ENCODE measurements around the gene NECTIN3.

NECTIN3 gene

GRCh38 chr3:111165411-111165810, 93.8 kb downstream of the NECTIN3 start:
- Histone ChIP-seq H2AFZ (ENCODE audit: low read depth, low read length) (no peak overlapping the region), H3K4me1 (ENCODE audit: low read length) (no peaks in the 10 kb centered on the region), H3K36me3 (replicated peaks; ENCODE audit: low read depth, low read length) (no peaks in the 10 kb centered on the region), H3K27me3 (ENCODE audit: low read depth, low read length) (no peaks in the 10 kb centered on the region), H3K79me2 (ENCODE audit: low read length) (no peaks in the 10 kb centered on the region), H3K4me2 (ENCODE audit: low read length) (no peak overlapping the region), H3K9ac (ENCODE audit: low read length) (no peak overlapping the region), H4K20me1 (ENCODE audit: insufficient read depth, low read length) (no peaks in the 10 kb centered on the region), H3K4me3 (ENCODE audit: low read length) (no peak overlapping the region), H3K9me3 (ENCODE audit: insufficient read depth, low read length) (no peaks in the 10 kb centered on the region), H3K27ac (ENCODE audit: low read length) (no peak overlapping the region)
- TF ChIP-seq, protein P1, sequence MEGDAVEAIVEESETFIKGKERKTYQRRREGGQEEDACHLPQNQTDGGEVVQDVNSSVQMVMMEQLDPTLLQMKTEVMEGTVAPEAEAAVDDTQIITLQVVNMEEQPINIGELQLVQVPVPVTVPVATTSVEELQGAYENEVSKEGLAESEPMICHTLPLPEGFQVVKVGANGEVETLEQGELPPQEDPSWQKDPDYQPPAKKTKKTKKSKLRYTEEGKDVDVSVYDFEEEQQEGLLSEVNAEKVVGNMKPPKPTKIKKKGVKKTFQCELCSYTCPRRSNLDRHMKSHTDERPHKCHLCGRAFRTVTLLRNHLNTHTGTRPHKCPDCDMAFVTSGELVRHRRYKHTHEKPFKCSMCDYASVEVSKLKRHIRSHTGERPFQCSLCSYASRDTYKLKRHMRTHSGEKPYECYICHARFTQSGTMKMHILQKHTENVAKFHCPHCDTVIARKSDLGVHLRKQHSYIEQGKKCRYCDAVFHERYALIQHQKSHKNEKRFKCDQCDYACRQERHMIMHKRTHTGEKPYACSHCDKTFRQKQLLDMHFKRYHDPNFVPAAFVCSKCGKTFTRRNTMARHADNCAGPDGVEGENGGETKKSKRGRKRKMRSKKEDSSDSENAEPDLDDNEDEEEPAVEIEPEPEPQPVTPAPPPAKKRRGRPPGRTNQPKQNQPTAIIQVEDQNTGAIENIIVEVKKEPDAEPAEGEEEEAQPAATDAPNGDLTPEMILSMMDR (IDR thresholded peaks at IDR 0.05; ENCODE audit: low read depth, low read length): no peak
- no peak for TF ChIP-seq EZH2phosphoT487 (IDR thresholded peaks at IDR 0.05; ENCODE audit: low read depth)

GRCh38 chr3:111173328-111173900, 101.8 kb downstream of the NECTIN3 start:
- H3K4me1 ChIP-seq (ENCODE audit: low read length): no peaks in the 10 kb centered on the region
- no peak overlapping the region for H3K9ac ChIP-seq (ENCODE audit: low read length)
- no peaks in the 10 kb centered on the region for H3K79me2 ChIP-seq (ENCODE audit: low read length)
- no peaks in the 10 kb centered on the region for H3K9me3 ChIP-seq (ENCODE audit: insufficient read depth, low read length)
- H3K27me3 ChIP-seq (ENCODE audit: low read depth, low read length): no peaks in the 10 kb centered on the region
- H3K36me3 ChIP-seq (replicated peaks; ENCODE audit: low read depth, low read length): no peaks in the 10 kb centered on the region
- TF ChIP-seq, protein P1 (IDR thresholded peaks at IDR 0.05; ENCODE audit: low read depth, low read length): no peak
- TF ChIP-seq EZH2phosphoT487 (IDR thresholded peaks at IDR 0.05; ENCODE audit: low read depth): no peak
- H3K4me3 ChIP-seq (ENCODE audit: low read length): no peak overlapping the region
- no peak overlapping the region for H3K4me2 ChIP-seq (ENCODE audit: low read length)
- H2AFZ ChIP-seq (ENCODE audit: low read depth, low read length): no peak overlapping the region
- no peaks in the 10 kb centered on the region for H4K20me1 ChIP-seq (ENCODE audit: insufficient read depth, low read length)
- no peak overlapping the region for H3K27ac ChIP-seq (ENCODE audit: low read length)

DNA sequence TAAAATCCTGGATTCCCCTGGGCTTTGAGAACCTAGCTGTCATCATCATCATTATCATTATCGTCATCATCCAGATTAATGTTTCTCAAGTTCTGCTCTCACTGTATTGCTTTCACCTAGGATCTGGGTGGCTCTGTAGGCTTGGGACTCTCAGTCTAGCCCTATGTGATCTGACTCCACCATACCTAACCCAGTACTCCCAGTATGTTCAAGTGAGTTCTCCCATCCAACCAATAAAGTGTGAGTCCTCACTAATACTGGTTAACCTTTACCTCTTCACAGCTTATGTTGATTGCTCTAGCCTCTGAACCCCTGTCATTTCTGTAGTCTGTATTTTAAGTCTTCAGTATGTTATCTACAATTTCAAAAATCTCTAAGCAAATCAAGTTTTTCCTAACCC, 102.3 kb downstream of the NECTIN3 start:
- no peaks in the 10 kb centered on the region for H3K27me3 ChIP-seq (ENCODE audit: low read depth, low read length)
- H3K9ac ChIP-seq (ENCODE audit: low read length): no peak overlapping the region
- H2AFZ ChIP-seq (ENCODE audit: low read depth, low read length): no peak overlapping the region
- no peaks in the 10 kb centered on the region for H3K4me1 ChIP-seq (ENCODE audit: low read length)
- H3K36me3 ChIP-seq (replicated peaks; ENCODE audit: low read depth, low read length): no peaks in the 10 kb centered on the region
- H3K27ac ChIP-seq (ENCODE audit: low read length): no peak overlapping the region
- no peaks in the 10 kb centered on the region for H3K9me3 ChIP-seq (ENCODE audit: insufficient read depth, low read length)
- H4K20me1 ChIP-seq (ENCODE audit: insufficient read depth, low read length): no peaks in the 10 kb centered on the region
- no peak overlapping the region for H3K4me2 ChIP-seq (ENCODE audit: low read length)
- TF ChIP-seq EZH2phosphoT487 (IDR thresholded peaks at IDR 0.05; ENCODE audit: low read depth): no peak
- TF ChIP-seq, protein P1 (IDR thresholded peaks at IDR 0.05; ENCODE audit: low read depth, low read length): no peak
- H3K4me3 ChIP-seq (ENCODE audit: low read length): no peak overlapping the region
- H3K79me2 ChIP-seq (ENCODE audit: low read length): no peaks in the 10 kb centered on the region

DNA sequence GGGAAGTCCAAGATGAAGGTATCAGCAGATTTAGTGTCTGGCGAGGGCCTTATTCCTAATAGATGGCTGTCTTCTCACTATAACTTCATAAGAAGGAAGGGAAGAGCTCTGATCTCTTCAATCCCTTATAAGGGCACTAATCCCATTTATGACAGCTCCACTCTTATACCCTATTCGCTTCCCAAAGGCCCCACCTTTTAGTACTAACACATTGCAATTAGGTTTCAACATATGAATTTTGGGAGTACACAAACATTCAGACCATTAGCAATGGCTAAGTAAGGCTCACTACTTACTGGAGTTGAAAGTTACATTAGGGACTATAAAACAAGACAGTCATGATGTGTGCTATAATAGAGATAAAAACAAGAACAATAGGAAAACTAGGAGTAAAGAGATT, 118.9 kb downstream of the NECTIN3 start:
- TF ChIP-seq EZH2phosphoT487 (IDR thresholded peaks at IDR 0.05; ENCODE audit: low read depth): no peak
- TF ChIP-seq, protein P1 (IDR thresholded peaks at IDR 0.05; ENCODE audit: low read depth, low read length): no peak
- Histone ChIP-seq H2AFZ (ENCODE audit: low read depth, low read length) (no peak overlapping the region), H3K79me2 (ENCODE audit: low read length) (no peaks in the 10 kb centered on the region), H4K20me1 (ENCODE audit: insufficient read depth, low read length) (no peaks in the 10 kb centered on the region), H3K9ac (ENCODE audit: low read length) (no peak overlapping the region), H3K4me3 (ENCODE audit: low read length) (no peak overlapping the region), H3K36me3 (replicated peaks; ENCODE audit: low read depth, low read length) (no peaks in the 10 kb centered on the region), H3K27me3 (ENCODE audit: low read depth, low read length) (no peaks in the 10 kb centered on the region), H3K4me1 (ENCODE audit: low read length) (peaks cover 11% of the 10 kb centered on the region), H3K9me3 (ENCODE audit: insufficient read depth, low read length) (no peaks in the 10 kb centered on the region), H3K4me2 (ENCODE audit: low read length) (no peak overlapping the region), H3K27ac (ENCODE audit: low read length) (no peak overlapping the region)

Data from OCI-LY3 (cell line).